Measurements from ENCODE around the gene RGS1.

Gene RGS1, protein sequence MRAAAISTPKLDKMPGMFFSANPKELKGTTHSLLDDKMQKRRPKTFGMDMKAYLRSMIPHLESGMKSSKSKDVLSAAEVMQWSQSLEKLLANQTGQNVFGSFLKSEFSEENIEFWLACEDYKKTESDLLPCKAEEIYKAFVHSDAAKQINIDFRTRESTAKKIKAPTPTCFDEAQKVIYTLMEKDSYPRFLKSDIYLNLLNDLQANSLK

DNA sequence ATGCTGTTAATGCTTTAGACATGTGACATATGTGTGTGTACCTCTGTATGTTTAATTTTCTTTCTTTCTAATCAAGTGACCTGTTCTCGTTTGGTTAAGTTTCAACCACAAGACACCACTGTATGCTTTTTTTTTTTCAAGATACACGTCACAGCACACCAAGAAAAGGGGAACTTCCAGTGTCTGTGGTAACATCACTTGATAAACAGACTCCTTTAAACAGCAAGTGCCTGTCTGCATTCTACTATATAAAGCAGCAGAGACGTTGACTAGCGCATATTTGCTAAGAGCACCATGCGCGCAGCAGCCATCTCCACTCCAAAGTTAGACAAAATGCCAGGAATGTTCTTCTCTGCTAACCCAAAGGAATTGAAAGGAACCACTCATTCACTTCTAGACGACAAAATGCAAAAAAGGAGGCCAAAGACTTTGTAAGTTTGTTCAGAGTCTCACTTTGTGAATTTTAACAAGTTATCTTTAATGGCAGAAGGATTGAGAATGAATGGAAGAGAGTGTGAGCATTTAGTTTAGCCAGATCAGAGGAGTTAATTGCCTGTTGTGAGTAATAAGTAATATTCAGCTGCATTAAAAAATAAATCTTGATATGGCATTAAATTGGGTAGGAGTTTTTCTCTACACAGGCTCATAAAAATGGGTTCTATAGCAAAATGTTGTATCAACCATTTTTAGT, at the start of gene RGS1:
Gene RGS1, plus strand, starts transcription at position 275 of the 691 bp plus-strand sequence. Its CDS starts 20 bp downstream, at position 295.
- DNase-seq, result peak; percentile 65

DNA sequence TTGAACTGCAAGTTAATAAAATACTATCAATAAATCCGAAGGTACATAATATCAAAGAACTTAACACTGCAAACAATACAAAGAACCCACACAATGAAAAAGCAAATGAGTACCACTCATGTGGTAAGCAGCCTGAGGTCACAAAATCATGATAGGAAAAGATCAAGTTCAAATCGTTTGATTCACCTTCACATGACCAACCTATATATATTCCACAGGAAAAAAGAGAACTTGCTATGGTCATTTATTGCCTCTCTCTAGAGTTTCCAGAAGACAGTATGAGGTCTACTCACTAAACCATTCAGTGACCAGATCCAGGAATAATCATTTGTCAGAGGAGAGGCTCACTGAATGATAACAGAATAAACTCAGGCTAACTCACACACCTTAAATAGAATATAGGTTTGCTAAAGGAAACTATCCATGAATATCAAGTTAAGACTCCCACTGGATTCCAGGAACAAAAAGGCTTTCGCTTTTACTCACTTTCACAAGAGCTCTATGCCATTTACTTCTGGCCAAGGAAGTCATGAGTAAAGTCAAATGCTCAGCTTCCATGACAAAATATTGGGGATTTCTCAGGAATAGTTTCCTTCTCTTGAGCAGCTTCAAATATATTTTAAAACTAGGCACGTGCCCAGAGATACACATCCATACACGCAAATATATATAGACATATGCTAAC, 48.3 kb upstream of the RGS1 start:
- DNase-seq, result no peak

DNA sequence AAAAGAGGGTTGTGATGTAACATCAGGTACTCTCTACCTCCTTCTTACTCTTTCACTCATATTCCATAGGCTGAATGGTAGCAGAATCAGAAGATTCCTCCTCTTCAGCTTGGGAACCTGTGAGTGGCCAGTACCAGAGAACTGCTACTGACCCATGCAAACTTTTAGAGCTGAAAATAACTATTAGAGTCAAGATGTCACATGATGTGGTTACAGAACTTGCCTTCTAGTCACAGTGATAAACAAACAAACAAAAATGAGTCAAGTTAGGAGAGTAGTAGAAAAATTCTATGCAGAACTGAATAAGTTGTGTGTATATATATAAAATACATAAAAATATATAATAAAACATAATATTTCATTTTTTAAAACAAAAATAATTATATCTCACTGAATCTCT, 47.6 kb upstream of the RGS1 start:
- no peak for DNase-seq

DNA sequence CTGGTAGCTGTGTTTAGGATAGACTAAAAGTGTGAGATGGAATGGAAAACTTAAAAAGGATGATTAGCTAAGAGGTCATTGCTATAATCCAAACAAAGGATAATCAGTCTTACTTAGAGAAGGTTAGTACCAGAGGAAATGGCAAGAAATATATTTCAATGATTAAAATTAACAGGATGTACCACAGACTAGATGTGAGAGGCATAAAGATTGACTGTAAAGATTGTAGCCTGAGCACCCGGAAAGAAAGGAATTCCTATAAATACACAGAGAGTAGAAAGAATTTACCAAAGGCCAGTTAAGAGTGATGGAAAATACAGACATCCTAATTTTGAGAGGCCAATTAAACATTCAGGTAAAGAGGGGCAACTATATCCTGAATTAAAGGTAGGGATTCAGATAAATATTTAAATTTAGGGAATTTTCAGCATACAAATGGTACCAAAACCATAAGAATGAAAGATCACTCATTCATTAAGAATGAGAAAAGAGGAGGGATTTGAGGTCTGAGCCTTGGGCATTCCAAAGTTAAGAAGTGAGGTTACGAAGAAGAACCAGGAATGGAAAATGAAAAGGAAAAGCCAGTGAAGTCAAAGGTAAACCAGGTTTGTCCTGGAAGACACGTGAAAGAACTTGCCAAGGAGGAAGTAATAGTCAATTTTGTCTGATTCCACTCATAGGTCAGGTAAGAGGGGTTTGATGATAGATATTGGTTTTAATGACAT, 46.4 kb upstream of the RGS1 start:
- no peak for DNase-seq

DNA sequence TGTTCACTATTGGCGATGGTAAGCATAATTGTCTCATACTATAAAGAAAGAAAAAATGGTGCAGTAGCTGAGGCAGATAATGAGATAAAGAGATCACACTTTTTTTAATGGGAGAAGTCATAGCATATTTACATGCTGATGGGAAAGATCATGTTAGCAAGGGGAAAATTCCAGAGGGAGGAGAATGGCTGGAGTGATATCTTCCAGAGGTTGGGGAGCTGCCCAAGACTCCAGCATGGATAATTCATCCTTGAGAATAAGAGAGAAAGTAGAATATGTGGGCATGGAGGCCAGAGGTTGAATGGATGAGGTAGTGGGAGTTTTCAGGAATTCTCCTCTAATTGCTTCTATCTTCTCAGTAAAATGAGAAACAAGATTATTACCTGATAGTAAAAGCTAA, 45.8 kb upstream of the RGS1 start:
- DNase-seq, result no peak

DNA sequence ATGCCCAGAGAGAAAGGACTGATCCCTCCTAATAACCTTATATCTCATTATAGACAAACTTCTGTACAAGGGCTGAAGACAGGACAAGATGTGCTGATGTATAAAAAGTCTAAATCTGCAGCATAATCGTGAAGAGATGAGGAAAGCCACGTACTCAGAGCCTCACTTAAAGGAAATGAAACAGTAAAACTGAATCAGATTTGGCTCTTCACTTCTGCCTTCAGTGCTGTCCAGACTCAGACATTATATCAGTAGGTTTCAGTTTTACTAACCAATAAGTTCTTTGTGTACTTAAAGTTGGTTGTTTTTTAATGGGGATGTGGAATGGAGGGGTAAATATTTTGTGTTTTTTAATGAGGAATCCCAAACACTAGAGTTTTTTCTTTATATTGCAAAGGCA, 45.3 kb upstream of the RGS1 start:
- DNase-seq, result no peak

DNA sequence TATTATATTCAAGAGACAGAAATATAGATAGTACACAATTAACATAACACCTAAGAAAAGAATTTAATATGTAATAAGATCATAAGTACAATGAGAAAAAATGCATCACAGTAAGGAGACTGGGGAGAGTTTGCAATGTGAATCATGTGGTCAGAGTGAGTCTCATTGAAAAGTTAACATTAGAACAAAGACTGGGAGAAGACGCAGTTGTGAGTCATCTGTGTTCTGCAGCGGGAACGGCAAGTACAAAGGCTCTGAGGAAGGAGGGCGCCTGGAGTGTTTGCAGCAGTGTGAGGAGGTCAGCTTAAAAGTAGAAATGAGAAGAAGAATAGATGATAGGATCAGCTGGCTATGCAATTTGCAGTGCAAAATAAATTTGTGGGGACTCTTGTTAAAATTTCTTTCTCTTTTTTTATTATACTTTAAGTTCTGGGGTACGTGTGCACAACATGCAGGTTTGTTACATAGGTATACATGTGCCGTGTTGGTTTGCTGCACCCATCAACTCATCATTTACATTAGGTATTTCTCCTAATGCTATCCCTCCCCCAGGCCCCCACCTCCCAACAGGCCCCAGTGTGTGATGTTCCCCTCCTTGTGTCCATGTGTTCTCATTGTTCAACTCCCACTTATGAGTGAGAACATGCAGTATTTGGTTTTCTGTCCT, 44.4 kb upstream of the RGS1 start:
- DNase-seq, result peak; percentile 71

DNA sequence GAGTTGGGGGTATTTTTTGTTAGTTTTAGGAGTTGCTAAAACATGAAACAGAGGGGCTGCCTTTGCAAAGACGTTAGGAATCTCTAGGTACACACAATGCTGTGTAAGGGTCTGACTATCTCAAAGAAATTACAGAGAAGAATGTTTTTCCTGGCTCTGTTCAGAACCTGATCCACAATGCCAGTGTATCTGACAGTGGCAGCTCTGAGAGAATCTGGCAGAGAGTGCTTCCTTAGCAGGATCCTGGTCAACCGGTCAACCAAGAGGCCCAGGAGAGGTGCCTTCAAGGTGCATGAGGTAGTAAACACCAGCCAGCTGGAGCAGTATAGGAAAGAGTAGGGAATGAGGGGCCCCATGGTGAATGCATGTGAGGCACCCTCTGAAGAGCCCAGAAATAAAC, 40.9 kb upstream of the RGS1 start:
- no peak for DNase-seq

DNA sequence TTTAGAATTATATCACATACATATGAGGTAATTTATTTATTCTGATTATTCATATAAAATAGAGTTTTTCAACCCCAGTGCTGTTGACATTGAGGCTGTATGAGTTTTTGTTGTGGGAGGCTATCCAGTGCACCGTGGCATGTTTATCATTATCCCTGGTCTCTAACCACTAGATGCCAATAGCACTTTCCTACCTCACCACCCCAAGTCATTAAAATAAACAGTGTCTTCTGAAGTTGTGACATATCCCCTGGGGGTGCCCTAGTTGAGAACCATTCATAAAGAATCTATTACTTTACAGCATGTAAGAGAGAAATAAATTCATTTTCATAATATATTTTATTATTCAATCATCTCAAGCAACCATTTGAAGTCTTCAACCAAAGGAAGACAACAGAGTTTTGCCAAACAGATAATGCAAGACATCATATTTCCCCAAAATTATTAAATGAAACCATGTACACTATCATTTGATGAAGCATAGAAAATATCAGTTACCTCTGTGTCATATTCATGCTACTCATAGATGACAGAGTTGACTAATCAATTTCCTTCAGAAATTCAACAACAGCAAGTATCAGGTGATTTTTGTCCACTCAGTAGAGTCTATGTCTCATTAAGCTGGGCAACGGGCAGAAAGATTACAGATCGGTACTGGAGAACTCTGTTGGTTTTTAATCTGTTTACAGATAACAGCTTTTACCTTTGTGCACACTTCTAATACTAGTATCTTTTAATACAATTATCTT, 39.5 kb upstream of the RGS1 start:
- no peak for DNase-seq

DNA sequence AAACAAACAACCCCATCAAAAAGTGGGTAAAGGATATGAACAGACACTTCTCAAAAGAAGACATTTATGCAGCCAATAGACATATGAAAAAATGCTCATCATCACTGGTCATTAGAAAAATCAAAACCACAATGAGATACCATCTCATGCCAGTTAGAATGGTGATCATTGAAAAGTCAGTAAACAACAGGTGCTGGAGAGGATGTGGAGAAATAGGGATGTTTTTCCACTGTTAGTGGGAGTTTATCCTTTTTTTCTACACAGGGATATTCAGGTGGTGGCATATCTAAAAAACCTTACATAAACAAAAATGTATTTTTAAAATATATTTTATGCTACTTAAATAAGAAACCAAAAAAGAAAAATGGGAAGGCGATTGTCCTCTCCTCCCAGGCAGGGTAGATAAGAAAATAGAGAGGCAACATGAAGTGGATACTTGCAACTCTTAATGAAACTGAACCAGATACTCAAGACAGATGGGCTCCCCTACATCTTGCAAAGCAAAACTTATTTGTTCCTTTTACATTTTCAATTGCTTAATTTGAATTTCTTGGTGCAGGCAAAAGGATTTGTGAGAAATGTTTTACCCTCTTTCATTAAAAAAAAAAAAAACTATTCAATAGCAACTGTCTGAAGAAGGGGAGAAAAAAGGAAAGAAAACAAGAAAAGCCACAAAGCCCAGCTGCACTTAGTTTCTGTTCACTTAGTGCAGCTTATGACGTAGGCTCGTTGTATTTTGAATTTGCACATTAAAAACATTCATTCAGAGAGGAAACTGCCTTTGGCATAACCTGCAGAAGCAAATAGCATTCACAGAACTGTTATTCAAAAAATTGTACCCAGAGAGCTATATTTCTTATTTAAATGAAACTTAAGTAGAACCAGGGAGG, 36.9 kb upstream of the RGS1 start:
- DNase-seq, result peak; percentile 40

DNA sequence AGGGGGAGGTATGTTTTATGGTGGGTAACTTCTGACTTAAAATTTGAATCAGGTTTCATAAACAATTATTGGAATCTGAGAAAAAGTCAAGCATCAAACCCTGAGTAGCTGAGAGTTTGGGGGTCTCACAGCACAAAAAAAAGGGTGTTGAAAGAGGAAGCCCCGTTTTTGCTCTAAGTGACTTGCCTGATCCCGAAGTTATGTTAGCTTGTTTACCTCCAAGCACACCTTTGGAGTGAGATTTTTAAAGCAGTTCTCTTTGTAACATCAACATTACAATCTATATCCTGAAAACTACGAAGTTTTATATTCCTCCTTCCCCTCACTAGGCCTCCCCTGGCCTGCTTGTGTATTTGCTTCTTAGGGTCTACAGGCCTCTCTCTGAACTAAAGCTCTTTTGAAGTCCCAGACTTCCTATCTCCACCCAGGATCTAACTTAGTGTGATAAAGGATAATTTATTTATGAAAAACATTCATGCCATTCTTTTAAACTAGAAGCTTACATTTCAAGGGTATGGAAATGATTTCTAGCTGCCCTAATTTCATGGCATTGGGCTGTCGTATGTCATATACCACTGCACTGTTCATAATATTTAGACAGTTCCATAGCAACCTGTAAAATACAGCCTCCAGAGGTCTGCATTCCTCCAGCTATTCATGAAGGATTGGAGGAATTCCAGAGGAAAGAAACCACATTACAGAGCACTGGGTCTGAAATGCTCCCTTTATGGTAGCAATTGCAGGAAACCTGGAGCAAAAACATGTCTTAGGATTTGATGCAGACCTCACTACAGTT, 36.1 kb upstream of the RGS1 start:
- no peak for DNase-seq

DNA sequence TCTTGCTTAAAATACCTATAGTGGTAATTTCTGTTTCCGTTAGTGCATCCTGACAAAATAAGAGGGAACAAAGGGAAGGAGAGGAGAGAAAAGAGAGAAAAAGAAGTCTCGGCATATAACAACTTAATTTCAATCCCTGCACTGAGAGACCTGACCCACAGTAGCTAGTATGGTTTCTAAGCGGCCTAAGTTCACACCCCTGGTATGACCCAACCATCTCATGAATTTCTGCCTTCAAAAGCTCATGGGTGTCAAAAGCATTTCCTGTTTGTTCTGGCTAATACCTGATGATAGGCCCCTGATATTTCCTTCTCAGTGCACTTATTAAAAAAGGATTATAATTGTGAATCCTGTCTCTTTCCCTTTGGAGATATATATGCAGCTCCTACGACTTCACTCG, 32.1 kb upstream of the RGS1 start:
- no peak for DNase-seq

DNA sequence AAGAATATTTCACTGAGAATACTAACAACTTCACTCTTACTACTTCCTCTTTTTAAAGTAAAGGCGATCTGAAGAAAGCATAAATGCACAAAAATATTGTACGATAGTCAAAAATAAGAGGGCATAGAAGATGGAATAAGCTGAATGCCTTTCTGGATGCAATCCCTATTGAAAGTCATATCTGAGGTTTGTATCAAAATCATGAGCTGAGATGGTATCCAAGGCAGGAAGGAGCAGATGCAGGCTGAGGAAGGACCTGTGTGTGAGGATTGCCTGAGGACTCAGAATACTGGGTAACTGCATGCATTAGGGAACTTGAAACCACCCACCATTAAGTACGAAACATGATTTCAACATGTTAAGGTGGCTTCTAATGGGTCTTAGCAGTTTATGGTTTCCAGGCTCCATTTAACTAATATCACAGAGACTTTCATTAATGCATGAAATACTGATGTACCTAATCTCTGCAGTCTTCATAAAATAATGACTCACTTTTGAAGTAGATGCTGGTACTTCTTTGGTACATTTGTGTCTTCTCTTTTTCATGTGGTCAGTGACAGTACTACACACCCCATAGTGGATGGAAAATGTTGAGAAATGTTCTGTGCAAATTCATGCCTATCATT, 29.6 kb upstream of the RGS1 start:
- no peak for DNase-seq

DNA sequence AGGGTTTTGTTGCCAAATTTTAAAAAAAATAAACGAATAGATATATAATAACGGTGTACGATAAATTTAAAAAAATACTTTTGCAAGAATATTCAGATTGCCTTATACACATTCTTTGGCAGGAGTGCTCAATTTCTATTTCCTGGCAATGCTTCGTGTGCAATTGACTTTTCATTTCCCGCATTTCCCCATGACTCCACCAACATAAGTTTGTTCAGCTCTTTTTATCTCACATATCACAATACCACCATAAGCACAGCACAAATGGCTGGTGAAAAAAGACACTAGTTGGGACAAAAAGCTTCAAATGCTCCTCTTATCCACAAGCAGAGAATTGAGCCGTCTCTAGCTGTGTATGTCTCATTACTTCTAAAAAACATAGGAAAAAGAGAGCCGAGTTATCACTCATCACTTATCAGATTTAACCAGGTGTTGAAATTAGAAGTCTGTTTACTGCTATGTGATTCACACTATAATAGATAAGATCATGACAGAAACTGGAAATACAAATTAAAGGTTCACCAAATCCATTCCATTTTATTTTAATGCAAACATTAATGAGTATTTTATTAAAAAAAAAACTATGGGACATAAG, 28.9 kb upstream of the RGS1 start:
- DNase-seq, result no peak

DNA sequence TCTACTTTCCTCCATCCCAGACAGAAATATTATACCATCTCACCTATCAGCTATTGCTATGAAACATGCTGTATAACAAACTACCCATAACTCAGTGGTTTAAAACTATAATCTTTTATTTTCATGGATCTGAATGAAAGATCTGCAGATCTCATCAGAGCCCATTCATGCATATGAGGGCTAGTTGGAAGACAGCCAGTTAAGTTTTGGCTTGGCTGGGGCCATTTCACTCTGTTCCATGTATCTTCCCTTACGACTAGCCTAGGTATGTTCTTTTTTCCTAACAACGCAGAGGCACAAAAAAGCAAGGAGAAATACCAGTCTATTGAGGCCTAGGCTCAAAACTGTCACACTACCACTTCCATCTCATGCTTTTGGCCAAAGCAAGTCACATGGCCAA, 28.1 kb upstream of the RGS1 start:
- DNase-seq, result no peak

DNA sequence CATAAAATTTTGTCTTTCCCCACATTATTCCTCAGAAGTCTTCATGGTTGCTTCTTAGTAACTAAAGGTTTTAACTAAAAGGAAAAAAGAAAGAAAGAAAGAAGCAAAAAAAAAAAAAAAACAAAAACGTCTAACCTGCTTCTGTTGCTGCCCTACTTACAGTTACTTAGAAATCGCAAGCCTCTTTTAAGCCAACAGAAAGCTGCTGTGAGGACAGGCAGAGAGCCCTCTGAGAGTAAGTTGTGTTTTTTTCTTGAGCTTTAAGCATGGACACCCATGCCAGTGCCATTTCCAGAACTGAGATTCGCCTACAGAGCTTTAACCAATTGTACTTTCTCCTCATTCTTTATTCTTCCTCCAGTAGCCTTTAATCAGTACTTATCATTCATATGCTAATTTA, 25.6 kb upstream of the RGS1 start:
- no peak for DNase-seq

DNA sequence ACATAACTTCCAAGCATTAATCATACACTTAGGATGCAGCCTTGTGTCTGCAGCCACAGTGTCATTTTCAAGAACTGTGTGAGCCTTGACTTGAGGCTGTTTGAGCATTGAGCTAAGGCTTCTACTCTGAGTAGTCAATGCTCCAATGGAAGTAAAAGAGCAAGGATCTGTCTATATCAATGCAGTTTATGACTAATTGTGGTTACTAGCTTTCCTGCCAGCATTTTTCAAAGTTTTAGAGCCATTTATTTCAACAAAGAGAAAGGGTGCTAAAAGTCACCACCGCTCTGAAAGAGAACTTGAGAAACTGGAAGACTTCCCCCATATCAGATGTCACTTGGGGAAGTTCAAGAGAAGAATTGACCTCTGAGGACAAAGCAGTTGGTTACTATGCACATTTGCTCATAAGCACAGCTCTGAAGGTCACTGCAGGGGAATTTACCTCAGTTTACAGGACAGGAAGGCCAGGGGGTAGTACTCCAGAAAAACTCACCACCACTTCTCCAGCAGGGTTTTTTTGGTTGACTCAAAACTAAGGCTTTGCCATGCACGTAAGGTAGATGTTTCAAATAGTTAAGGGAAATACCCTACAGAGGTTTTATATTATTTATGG, 24.5 kb upstream of the RGS1 start:
- DNase-seq, result peak; percentile 32

DNA sequence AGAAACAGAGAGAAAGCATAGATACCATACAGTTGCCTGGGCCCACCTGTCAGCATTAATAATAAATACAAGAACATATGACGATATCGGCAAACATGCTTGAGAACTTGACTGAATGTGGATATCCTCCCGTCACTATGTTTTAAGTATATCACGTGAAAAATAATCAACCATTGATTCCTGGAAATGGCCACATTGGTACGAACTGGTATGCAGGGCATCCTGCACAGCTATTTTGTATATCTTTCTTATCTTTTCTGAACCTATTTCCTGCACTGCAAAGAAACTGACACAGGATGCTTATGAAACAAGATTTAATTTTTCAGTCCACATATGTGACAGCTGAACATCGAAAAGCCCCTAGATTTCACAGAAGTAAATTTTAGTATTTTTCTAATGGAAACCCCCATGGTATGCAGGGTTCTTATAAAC, 22.8 kb upstream of the RGS1 start:
- no peak for DNase-seq

DNA sequence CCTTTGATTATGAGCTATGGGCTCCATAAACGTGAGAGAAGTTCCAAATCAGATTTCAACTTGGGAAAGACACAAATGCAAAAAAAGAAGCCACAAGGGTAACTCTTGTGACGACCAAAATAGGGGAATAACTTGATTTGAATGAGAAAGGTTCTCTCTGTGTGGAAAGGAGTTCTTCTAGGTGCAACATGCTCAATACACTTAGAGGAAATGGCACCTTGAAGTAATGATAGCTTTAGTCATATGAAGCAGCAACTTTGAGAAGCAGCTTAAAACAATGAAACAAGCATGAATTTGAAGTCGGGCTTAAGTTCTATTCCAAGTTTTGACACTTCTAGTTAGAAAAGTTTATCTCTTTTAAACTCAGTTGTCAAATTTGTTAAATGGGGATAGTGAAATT, 21.8 kb upstream of the RGS1 start:
- DNase-seq, result no peak
